Measurements from ENCODE around the gene SCAANT1. TPM values are rescaled to one million over a fixed set of nuclear protein-coding genes. Genes with fewer than 3 reads are reported as not detected.

Gene SCAANT1
- total RNA-seq, 2 experiments from 2014 or later, result not detected

DNA sequence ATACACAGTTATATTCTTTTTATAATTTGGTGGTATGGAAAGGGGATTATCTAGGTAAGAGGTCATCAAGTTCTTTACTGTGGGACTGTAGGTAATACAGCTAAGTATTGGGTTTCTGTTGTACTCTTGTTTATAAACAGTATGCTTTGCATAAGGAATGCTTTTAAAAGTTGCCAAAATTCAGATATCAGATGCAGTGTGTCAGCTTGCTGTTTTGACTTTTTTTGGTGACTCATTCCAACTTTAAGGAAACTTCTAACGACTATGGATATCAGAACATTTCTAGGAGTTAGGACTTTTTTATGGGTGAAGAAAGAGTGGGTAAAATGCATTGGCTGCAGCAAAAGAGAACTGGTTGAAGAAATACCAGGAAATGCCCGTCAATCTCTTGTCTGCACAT lies 2.8 kb downstream of the SCAANT1 start:
- POLR2A ChIA-PET, result no interaction called here
- CTCF ChIA-PET, result interaction anchor here (1.7 kb wide), 1 partner anchor 46 kb away, joined by 4 read pairs; the partner anchor contains the start of genes ATXN7 and THOC7

DNA sequence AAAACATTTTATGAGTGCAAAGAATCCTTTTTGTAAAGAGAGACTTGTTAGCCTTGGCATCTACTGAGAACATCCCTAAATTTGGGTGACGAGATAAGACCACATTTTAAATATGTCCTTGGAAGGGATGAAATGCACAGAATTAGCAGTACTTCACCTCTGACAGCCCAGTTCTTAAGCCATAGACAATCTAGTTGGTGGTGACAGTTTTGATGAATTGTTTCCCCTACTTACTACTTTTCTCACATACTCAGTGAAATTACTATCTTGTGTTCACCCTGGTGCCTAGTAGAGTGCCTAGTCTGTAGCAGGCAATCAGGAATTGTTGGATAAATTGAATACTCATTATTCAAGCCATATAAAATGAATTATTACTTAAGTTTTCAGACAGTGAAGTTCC lies 3.4 kb downstream of the SCAANT1 start:
- ChIA-PET CTCF (no interaction called here), POLR2A (no interaction called here)

DNA sequence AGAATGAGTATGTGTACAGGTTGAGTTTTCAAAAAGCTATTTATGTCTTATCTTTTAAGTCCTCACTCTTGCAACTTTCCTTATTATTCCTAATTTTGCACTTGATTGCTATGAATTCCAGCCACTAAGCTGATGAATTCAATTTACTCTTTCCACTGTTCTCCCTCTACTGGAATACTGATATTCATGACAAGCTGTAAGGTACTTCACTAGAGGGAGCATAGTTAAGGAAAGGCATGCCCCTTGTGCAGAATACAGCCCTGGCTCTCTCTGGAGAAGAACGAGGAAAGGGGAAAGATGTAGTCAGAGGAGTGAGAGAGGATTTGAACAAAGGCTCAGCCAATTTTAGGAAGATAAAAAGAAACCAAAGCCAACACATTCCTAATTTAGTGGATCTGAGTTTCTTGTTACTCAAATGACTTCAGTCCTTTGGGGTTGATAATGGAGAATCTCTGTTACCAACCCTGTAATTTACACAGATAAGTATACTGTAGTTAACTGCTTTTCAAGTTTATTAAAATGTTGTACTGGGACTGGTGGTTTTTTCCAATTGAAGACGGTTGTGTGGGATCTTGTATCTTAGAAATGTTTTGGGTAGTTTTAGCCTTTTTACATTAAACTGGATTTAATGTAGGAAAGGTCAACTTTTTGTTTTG lies 4.0 kb downstream of the SCAANT1 start:
- POLR2A ChIA-PET, result no interaction called here
- CTCF ChIA-PET, result no interaction called here

DNA sequence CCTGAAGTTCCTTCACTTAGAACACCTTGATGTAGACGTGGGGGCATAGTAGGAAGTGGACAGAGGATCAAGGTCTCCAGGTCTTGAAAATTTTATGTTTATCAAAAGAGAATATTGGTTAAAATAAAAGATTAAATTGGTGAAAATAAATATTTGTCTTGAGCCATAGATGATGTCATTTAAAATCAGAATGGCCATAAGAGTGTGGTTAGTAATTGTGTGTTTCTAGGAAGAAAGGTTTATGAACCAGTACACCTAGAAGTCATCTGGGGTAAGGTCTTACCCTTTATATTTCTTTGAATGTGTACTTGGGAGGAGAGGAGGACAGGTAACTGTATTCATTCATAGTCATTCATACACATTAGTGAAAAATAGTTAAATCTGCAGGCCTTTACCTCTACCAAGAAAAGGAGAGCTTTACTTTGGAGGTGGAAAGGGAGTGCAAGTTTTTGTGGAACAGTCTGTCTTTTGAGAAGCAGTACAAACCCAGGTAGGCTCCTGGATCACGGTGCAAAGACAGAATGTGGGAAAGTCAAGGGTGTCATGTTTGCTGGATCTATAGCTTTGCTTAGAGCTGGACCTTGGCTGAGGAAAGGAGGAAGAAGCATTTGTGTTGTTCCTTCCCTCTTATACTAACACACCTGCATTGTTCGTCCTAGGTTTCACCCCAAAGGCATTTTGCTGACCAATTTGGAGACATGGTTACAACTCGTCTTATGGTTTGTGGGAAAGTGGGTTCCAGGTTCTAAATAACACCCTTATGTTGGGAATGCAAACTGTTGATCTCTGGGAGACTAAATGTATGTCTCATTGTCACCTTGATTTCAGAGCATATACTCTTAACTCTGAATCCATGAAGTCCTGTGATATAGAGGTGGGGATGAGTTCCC lies 6.2 kb downstream of the SCAANT1 start:
- ChIA-PET POLR2A (no interaction called here), CTCF (no interaction called here)

DNA sequence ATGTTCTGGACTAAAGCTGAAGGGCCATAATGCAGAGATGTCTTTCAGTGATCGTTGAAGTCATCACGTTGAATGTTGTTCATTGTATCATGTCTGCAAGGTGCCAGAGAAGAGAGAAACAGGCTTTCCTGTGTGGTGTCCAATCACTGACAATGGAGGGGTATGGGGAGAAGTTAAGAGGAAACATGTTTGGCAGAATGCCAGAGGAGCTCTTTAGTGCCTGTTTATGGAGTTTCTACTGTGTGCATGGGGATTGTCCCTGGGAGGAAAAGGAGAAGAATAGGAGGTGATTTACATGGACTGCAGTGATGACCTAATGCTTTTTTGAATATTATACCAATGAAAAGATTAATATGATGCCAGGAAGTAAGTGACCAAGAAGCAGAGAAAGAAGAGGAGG lies 11.7 kb downstream of the SCAANT1 start:
- ChIA-PET CTCF (no interaction called here), POLR2A (no interaction called here)

DNA sequence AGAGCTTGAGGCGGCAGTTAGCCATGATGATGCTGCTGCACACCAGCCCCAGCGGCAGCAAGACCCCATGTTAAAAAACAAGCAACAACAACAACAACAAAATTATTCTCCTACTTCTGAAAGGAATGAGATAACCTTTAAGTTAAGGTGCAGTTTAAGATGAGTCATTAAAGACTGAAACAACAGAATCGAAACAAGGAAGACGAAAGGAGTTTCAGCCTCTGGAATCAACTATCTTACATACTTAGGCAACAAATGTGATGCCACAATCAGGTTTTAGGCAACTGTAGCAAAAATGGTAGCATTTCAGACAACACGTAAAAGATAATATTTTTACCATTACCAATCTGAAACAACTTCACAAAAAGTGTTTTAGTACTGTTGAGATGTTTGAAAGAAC lies 12.2 kb downstream of the SCAANT1 start:
- POLR2A ChIA-PET, result no interaction called here

DNA sequence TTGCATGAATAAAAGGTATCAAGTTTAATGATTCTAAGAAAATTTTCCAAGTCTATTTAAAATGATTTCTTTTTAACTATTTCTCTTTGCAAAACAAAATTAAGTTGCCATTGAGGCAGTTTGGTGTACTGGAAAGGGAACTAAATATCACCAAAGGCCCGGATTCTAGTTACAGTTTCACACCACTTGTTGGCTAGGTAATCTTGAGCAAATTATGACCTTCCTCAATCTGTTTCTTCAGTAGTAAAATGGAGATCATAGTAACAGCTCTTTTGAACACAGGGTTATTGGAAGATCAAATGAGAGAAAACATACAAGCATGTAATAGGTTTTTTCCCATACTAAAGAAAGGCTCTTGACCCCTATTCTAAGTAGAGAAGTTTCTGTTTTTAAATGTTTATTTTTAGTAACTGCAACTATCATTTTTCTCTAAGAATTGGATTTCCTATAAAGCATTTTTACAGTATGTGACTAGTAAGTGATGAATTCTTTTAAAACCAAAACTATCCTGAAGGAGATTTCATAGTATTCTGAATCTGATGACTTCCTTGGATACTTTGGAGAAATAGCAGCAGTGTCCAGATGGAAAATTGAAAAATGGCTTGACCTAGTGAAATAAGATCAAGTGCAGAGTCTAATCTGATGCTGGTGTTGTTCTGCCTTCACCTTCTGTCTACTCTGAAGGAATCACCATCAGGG lies 15.7 kb downstream of the SCAANT1 start:
- ChIA-PET CTCF (interaction anchor here (1.6 kb wide), 1 partner anchor 16 kb away, joined by 4 read pairs; the partner anchor contains the start of gene SCAANT1), POLR2A (interaction anchor here (0.7 to 1.3 kb wide), 2 partner anchors 15 to 28 kb away, joined by 3 to 10 read pairs; partner anchors contain the start of gene SCAANT1)

More for the DNA sequence above, 12.2 kb downstream of the SCAANT1 start:
- CTCF ChIA-PET, result no interaction called here

DNA sequence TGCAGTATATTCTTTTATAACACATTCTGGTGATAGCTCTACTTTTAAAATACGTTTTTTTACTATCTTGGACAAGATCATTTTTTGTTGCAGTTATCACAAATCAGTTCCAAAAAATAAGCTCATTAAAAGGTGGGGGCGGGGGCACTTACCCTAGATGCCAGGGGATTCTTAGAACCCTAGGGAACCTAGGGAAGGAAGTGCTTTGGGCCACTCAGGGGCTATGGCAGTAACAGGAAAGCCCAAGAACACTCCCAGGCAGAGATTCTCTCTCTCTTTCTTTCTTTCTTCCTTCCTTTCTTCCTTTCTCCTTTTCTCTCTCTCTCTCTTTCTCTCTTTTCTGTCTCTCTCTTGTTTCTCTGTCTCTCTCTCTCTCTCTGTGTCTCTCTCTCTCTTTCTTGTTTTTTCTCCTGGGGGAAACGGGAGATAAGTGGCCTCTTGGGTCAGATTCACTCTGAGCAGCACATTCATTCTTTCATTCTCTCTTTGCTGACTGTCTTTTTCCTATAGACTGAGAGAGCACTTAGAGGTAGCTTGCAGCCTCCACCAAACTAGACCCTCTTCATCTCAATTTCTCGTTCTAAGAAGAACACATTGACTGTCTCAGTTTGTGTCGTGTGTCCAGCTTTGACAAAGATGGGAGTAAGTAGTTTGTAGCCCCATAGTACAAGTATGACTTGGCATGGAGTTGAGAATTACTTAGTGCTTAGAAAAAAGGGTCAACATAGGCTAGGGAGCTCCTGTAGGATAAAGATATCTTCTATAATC lies 16.6 kb downstream of the SCAANT1 start:
- POLR2A ChIA-PET, result interaction anchor here (0.7 to 1.3 kb wide), 3 partner anchors 16 to 127 kb away, joined by 3 to 10 read pairs (median 4); partner anchors contain the start of genes PSMD6 and SCAANT1
- CTCF ChIA-PET, result interaction anchor here (1.6 kb wide), 1 partner anchor 17 kb away, joined by 4 read pairs; the partner anchor contains the start of gene SCAANT1

DNA sequence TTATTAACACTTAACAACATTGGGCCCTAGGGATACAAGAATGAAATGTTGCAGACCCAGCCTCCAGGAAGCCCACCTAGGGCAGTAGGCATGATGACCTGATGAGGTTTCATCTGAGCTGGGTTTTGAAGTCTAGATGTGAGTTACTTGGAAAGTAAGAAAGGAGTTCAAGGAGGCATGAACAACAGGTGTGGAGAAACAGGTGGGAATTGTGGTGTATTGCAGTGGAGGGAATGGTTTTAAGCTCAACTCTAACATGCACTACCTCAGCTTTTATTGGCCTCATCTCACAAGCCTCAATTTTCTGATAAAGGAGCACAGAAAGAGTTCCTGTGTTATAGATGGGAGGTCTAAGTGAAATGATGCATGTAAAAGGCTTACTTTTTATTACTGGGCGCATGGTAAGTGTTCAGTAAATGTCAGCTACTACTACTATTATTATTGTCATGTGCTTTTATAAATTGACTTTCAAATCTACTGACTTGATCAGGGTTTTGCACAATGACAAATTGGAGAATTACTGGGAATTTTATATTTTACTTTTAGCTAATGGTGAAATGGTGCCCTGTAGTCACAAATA lies 19.3 kb downstream of the SCAANT1 start:
- POLR2A ChIA-PET, result no interaction called here
- CTCF ChIA-PET, result no interaction called here

DNA sequence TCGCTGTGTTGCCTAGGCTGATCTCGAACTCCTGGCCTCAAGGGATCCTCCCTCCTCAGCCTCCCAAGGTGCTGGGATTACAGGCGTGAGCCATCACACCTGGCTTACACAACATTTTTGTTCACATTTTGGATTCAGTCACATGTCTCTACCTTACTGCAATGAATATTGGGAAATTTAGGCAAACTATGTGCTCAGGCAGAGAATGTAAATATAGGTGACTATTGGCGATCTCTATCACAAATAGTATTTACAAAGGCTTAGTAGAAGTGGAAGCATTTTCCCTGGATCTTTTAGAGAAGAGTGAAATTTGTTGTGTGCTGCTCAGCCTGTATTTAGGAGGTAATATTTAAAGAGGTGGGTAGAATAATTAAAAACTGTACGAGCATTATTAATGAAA lies 20.7 kb downstream of the SCAANT1 start:
- ChIA-PET CTCF (no interaction called here), POLR2A (no interaction called here)

DNA sequence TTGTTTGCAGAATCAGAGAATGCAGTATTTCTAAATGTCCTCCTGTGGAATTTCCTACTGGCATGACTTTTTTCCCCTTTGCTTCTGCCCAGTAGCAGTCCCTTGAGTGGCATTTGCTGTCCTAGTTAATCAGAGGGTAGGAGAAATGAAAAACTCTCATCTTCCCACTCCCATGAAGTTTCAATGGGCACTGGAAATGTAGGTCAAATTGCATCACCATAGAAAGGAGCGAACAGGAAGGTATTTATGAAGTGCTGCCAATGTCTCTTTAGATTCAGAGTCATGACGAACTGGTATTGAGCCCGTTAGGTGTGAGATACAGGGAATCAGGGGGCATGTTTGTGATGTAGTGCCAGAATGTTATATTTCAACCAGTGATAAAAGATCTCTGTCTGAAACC lies 25.3 kb downstream of the SCAANT1 start:
- ChIA-PET POLR2A (no interaction called here), CTCF (no interaction called here)

DNA sequence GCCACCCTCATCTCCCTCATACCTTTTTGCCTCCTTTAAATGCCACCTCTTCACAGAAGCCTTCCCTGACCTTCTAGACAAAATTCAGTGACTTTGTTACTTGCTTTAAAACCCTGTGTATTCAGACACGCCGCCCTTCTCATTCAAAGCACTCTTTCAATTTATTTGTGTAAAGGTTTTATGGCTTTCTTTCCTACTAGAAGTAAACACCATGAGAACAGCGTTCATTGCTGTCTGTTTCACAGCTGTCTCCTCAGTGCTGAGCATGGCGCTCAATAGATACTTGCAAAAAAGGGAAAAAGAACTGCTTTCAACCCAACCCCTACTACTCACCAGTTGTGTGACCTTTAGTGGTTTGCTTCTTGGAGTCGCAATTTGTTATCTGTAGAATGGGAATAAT lies 31.5 kb downstream of the SCAANT1 start:
- POLR2A ChIA-PET, result no interaction called here
- CTCF ChIA-PET, result no interaction called here

DNA sequence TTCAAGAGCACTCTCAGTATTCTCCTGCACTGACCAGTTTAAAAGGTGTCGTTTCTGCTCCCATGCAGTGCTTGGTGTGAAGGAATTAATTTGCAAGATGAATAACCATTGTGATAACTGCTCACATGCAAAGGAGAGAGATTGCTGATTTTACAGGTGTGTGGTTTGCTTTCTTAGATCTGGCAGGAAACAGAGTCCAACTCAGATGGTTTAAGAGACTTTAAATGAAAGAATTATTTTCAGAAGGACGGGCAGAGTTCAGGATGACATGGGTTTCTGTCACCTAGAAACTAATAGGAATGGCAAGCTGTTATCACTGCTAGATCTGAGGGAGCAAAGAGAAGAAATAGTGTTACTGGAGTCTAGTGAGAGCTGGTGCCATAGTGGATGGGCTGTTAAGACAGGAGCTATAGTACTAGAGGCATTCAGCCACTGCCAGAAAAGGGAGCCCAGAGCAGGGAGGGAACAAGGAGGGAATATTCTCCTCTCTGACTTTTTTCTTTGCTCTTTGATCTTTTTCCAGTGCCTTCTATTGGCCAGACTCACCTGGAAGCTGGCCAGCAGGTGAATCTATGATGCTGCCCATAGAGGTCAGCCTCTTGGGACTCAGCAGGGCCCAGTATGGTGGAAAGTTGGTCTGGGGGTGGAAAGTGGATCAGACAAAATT lies 33.7 kb downstream of the SCAANT1 start:
- ChIA-PET CTCF (no interaction called here), POLR2A (no interaction called here)

DNA sequence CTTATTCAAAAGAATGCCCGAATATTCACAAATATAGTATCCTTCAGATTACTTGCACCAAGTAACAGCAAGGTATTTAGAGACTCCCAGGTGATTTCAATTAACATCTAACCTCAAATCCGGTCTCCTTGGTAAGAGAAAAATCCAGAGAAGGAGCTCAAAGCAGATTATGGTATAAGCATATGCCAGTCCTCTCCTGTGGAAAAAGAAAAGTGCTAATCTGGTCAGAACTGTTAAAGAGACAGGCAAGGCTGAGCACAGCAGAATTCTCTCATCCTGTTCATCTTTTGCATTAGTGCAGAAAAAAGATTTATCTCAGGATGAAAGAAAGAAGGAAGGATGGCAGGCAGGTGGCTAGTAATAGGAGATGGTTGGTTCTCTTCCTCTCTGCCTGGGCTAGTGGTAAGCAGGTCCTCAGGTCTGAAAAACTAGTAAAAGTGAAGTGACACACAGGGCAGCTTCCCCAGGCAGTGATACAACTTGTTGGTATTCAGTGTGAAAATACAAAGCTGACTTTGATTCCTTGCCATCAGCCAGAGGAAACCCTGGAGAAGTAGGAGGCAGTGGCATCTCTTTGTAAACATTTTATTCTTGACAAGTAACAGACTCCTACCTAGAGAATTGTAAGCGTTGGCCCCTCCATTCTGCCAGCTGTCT lies 34.3 kb downstream of the SCAANT1 start:
- POLR2A ChIA-PET, result no interaction called here
- CTCF ChIA-PET, result no interaction called here

DNA sequence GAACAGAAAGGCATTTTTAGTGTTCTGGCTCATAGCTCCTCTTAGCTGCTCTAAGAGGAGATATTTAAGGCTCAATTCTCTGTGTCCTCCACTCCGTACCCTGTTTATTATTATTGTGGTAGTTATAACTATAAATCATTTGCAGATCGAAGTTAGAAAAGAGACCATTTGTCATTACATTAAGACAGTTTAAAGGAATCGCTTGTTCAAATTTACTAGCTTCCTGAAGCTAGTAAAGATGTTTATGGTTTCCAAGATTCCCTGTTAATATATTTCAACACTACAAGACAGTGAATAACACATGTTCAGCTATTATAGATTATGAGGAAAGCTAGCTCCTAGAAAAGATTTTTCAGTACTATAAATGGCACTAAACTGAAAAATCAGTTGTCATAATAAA lies 35.9 kb downstream of the SCAANT1 start:
- ChIA-PET CTCF (interaction anchor here (1.3 kb wide), 1 partner anchor 13 kb away, joined by 5 read pairs; no protein-coding TSS in a partner anchor), POLR2A (no interaction called here)

DNA sequence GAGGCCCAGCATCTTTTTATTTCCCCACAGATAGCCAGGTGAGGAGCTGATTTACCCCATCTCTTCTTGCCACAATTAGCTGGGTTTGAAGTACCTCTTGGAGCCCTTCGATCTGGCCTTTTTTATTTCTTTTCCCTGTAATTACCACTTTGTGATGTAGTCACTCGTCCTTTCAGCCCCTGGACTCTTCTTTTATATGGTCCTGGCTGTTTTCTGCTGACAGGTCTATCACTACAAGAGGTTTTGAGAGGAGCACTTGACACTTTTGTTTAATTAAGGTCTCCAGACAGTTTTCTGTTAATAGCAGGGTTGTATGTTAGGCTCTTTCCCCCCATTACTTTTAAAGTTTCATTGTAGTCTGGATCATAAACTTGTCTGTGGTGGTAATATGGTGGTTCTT lies 36.7 kb downstream of the SCAANT1 start:
- POLR2A ChIA-PET, result no interaction called here
- CTCF ChIA-PET, result interaction anchor here (1.3 kb wide), 1 partner anchor 14 kb away, joined by 5 read pairs; no protein-coding TSS in a partner anchor

DNA sequence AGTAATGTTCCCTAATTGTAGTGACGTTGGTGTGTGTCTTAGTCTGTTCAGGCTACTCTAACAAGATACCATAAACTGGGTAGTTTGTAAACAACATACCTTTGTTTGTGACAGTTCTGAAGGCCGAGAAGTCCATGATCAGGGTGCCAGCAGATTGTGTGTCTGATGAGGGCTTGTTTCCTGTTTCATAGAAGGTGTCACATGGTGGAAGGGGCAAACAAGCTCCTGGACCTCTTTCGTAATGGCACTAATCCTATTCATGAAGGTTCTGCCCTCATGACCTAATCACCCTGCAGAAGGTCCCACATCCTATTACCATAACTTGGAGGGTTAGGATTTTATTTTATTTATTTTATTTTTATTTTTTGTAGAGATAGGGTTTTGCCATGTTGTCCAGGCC lies 37.4 kb downstream of the SCAANT1 start:
- CTCF ChIA-PET, result no interaction called here
- POLR2A ChIA-PET, result no interaction called here

DNA sequence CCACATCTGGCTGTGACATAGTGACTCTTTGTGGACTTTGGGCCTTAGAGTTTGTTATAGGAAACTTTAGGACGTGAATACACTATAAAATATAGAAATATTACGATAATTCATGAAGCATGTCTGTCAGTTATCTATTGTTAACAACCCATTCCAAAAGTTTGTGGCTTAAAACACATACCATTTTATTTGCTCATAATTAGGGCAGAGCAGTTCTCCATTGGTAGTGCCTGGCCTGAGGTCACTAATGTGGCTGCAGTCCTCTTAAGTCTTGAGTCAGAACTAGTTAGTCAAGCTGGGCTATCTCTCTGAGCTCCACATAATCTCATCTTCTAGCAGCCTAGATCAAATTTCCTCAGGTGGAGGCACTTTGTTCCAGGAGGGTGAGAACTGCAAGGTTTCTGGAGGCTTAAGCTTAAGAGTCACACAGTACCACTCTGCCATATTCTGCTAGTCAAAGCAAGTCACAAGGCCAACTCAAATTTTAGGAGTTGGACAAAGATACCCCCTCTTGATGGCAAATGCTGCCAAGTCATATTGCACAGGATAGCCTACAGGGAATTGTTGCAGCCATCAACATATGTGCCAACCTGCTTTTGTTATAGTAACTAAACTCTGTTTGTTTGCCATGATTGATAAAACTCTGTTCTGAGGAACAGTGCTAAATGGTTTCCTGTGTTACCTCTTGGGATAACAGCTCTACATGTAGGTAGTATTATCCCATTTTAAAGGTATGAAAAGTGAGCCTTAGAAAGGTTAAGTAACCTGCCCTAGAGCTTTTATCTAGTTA lies 39.9 kb downstream of the SCAANT1 start:
- CTCF ChIA-PET, result no interaction called here
- POLR2A ChIA-PET, result no interaction called here

Measured in activated CD8-positive, alpha-beta memory T cell treated with anti-CD3 and anti-CD28 coated beads for 36 hours (primary cell).